HepG2 (cell line): ENCODE results near the gene EPS8. TPM values are rescaled to one million over a fixed set of nuclear protein-coding genes. Genes with fewer than 3 reads are reported as not detected.

Source experiments
- AHDC1 ChIP-seq: sonication (generic); formaldehyde crosslinking; IDR thresholded peaks from 2 replicates; pipeline ENCODE4 v1.5.1; 2020; ENCODE audit warnings: mild to moderate bottlenecking, missing genetic modification reagents, borderline replicate concordance
- ARID5B ChIP-seq: IDR thresholded peaks from 2 replicates; pipeline ENCODE4 v1.4.0; 2020; ENCODE audit warnings: mild to moderate bottlenecking, missing genetic modification reagents
- FOSL2 ChIP-seq: sonication (generic); formaldehyde crosslinking; IDR thresholded peaks from 2 replicates; pipeline ENCODE4 v1.4.0; 2020; ENCODE audit warnings: missing genetic modification reagents
- FOXK1 ChIP-seq: sonication (generic); formaldehyde crosslinking; IDR thresholded peaks from 2 replicates; pipeline ENCODE4 v1.4.0; 2020; ENCODE audit warnings: low read depth, missing genetic modification reagents, borderline replicate concordance
- HNF1B ChIP-seq: sonication (generic); formaldehyde crosslinking; IDR thresholded peaks from 2 replicates; pipeline ENCODE4 v1.5.1; 2020; ENCODE audit warnings: mild to moderate bottlenecking, moderate library complexity, missing genetic modification reagents
- NCOR1 ChIP-seq: fragments of 200-600 bp; sonication (generic); IDR thresholded peaks from 2 replicates; pipeline ENCODE4 v1.7.0; 2017; ENCODE audit warnings: antibody characterized with exemption, low read length, borderline replicate concordance
- RBFOX2 ChIP-seq: fragments of 200-400 bp; formaldehyde crosslinking; IDR thresholded peaks from 2 replicates; pipeline ENCODE4 v1.6.1; 2017; ENCODE audit warnings: low read depth, mild to moderate bottlenecking, low read length
- SAP130 ChIP-seq: IDR thresholded peaks from 2 replicates; pipeline ENCODE4 v1.6.1; 2016; ENCODE audit warnings: low read depth
- SIX1 ChIP-seq: sonication (generic); formaldehyde crosslinking; IDR thresholded peaks from 2 replicates; pipeline ENCODE4 v1.4.0; 2020; ENCODE audit warnings: missing genetic modification reagents, borderline replicate concordance
- SMC3 ChIP-seq: IDR thresholded peaks from 2 replicates; pipeline ENCODE4 v1.6.1; 2011; ENCODE audit warnings: low read length, improper control_type of control experiment
- SP140L ChIP-seq: sonication (generic); formaldehyde crosslinking; IDR thresholded peaks from 2 replicates; pipeline ENCODE4 v1.4.0; 2020; ENCODE audit warnings: missing genetic modification reagents, borderline replicate concordance
- TBX2 ChIP-seq: sonication (generic); formaldehyde crosslinking; IDR thresholded peaks from 2 replicates; pipeline ENCODE4 v1.5.0; 2020; ENCODE audit warnings: missing genetic modification reagents, mild to moderate bottlenecking, borderline replicate concordance
- TBX3 ChIP-seq: fragments of 450-650 bp; IDR thresholded peaks from 2 replicates; pipeline ENCODE4 v1.6.1; 2017; ENCODE audit warnings: antibody characterized with exemption, mild to moderate bottlenecking, inconsistent platforms, borderline replicate concordance
- TCF12 ChIP-seq, 2 experiments: fragments of 450-650 bp in 1 of 2; sonication (generic) in 1 of 2; formaldehyde crosslinking in 1 of 2; IDR thresholded peaks; 2 replicates each; pipeline versions ENCODE4 v1.6.1 to v1.8.0; 2017 to 2022; ENCODE audit warnings: antibody characterized with exemption in 1 of 2, mild to moderate bottlenecking in 1 of 2, missing genetic modification reagents in 1 of 2, moderate library complexity in 1 of 2
- TEAD3 ChIP-seq: optimal IDR thresholded peaks from 2 replicates; pipeline ENCODE3; 2016; ENCODE audit warnings: borderline replicate concordance
- ZMYM4 ChIP-seq: sonication (generic); formaldehyde crosslinking; IDR thresholded peaks from 2 replicates; pipeline ENCODE4 v1.8.1; 2023; ENCODE audit warnings: mild to moderate bottlenecking, missing genetic modification reagents
- polyA plus RNA-seq, 8 experiments: library from polyadenylated mRNA; depleted of rRNA in 3 of 8; stranded (reverse) in 7 of 8; unstranded in 1 of 8; fragments of >200 nt; fragmentation: Illumina TruSeq in 4 of 8; extraction: Trizol in 4 of 8; gene quantifications; 2 replicates each; pipeline versions ENCODE4 v1.2.1 to v1.2.3, GENCODE V29; 2011 to 2016; ENCODE audit warnings: low read depth in 4 of 8, missing spikeins in 1 of 8, mixed read lengths in 1 of 8; ENCODE audit not compliant: insufficient read depth in 1 of 8
- total RNA-seq, 5 experiments: library from RNA; depleted of rRNA; stranded (reverse); fragments of >200 nt; fragmentation: Illumina TruSeq; extraction: Trizol; gene quantifications; 2 replicates each; pipeline ENCODE4 v1.2.3, GENCODE V29; 2016; ENCODE audit warnings: low read depth in 1 of 5

Gene EPS8
- total and polyA plus RNA-seq, 2 of the 13 experiments (the other 11 are each of a cell fraction or from before 2014, with no cell fraction given), result 37.1 to 43.4 TPM

GRCh38 chr12:15712823-15713660 is 76.1 kb downstream of the EPS8 start (continued):
- TF ChIP-seq TCF12 (IDR thresholded peaks at IDR 0.05), result no peak
- TF ChIP-seq TCF12 (CRISPR knock-in tag; IDR thresholded peaks at IDR 0.05), result no peak
- peak; percentile 74; the same call in 1 of the 2 replicates for TF ChIP-seq AHDC1 (CRISPR knock-in tag)
- TF ChIP-seq SIX1, result peak; percentile 30; the same call in 1 of the 2 replicates
- TF ChIP-seq TEAD3 (CRISPR knock-in tag), result peak; percentile 32
- TF ChIP-seq NCOR1, result peak; percentile 82; the same call in 1 of the 2 replicates
- TF ChIP-seq ARID5B (CRISPR knock-in tag), result peak; percentile 87
- TF ChIP-seq TBX3, result peak; percentile 28; the same call in 1 of the 2 replicates
- TF ChIP-seq FOXK1 (CRISPR knock-in tag), result no peak
- TF ChIP-seq ZMYM4 (CRISPR knock-in tag), result peak; percentile 85
- peak; percentile 68 for TF ChIP-seq SAP130 (CRISPR knock-in tag)
- peak; percentile 62; the same call in 1 of the 2 replicates for TF ChIP-seq TBX2 (CRISPR knock-in tag)
- no peak for TF ChIP-seq SMC3
- peak; percentile 20; the same call in 1 of the 2 replicates for TF ChIP-seq RBFOX2
- no peak for TF ChIP-seq SP140L (CRISPR knock-in tag)
- TF ChIP-seq FOSL2 (CRISPR knock-in tag), result peak; percentile 58
- peak; percentile 42; the same call in 1 of the 2 replicates for TF ChIP-seq HNF1B (CRISPR knock-in tag)
